Measurements from ENCODE around the gene AAMP. TPM values are rescaled to one million over a fixed set of nuclear protein-coding genes. Genes with fewer than 3 reads are reported as not detected.

AAMP gene
- total and polyA plus RNA-seq, 2 experiments from 2014 or later, result 90.8 to 203 TPM

DNA sequence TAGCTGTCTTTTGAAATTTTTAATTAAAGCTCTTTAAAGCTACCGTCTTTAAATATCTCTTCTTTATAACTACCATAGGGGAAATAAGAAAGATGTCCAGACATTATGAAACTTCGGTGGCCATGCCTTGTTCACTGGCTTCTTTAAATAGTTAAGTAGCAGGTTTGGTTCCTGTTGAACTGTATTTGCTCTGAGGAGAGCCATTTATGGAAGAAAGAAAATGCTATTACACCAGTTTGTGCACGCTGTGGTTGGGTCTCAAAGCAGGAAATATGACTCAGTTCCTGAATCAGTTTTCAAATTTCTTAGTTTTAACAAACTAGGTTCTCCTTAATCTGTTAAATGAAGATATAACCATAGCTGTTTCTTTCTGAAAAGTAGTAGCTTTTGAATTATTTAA, 40.7 kb downstream of the AAMP start:
- no peaks in the 10 kb centered on the region for H3K4me1 ChIP-seq (ENCODE audit: insufficient read depth)
- ATAC-seq (no peak), DNase-seq (ENCODE audit: low spot score) (no peak)
- TF ChIP-seq CREB1 (CRISPR knock-in tag; IDR thresholded peaks at IDR 0.05; ENCODE audit: low read depth) (no peak), ZNF331 (CRISPR knock-in tag; IDR thresholded peaks at IDR 0.05; ENCODE audit: low read depth) (no peak), NANOG (IDR thresholded peaks at IDR 0.05; ENCODE audit: borderline replicate concordance) (no peak), JUNB (IDR thresholded peaks at IDR 0.05; ENCODE audit: unreplicated experiment) (no peak), STAT1 (IDR thresholded peaks at IDR 0.05; ENCODE audit: unreplicated experiment) (no peak), EZH2 (IDR thresholded peaks at IDR 0.05; ENCODE audit: low read depth, unreplicated experiment) (no peak), ZNF114 (CRISPR knock-in tag; IDR thresholded peaks at IDR 0.05) (no peak)
- TF ChIP-seq, protein P1, sequence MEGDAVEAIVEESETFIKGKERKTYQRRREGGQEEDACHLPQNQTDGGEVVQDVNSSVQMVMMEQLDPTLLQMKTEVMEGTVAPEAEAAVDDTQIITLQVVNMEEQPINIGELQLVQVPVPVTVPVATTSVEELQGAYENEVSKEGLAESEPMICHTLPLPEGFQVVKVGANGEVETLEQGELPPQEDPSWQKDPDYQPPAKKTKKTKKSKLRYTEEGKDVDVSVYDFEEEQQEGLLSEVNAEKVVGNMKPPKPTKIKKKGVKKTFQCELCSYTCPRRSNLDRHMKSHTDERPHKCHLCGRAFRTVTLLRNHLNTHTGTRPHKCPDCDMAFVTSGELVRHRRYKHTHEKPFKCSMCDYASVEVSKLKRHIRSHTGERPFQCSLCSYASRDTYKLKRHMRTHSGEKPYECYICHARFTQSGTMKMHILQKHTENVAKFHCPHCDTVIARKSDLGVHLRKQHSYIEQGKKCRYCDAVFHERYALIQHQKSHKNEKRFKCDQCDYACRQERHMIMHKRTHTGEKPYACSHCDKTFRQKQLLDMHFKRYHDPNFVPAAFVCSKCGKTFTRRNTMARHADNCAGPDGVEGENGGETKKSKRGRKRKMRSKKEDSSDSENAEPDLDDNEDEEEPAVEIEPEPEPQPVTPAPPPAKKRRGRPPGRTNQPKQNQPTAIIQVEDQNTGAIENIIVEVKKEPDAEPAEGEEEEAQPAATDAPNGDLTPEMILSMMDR (conservative IDR thresholded peaks at IDR 0.05; ENCODE audit: low read depth in 2 of 2), result no peak
- TF ChIP-seq, protein P2, sequence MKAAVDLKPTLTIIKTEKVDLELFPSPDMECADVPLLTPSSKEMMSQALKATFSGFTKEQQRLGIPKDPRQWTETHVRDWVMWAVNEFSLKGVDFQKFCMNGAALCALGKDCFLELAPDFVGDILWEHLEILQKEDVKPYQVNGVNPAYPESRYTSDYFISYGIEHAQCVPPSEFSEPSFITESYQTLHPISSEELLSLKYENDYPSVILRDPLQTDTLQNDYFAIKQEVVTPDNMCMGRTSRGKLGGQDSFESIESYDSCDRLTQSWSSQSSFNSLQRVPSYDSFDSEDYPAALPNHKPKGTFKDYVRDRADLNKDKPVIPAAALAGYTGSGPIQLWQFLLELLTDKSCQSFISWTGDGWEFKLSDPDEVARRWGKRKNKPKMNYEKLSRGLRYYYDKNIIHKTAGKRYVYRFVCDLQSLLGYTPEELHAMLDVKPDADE (IDR thresholded peaks at IDR 0.05), result no peak
- TF ChIP-seq, protein P3, sequence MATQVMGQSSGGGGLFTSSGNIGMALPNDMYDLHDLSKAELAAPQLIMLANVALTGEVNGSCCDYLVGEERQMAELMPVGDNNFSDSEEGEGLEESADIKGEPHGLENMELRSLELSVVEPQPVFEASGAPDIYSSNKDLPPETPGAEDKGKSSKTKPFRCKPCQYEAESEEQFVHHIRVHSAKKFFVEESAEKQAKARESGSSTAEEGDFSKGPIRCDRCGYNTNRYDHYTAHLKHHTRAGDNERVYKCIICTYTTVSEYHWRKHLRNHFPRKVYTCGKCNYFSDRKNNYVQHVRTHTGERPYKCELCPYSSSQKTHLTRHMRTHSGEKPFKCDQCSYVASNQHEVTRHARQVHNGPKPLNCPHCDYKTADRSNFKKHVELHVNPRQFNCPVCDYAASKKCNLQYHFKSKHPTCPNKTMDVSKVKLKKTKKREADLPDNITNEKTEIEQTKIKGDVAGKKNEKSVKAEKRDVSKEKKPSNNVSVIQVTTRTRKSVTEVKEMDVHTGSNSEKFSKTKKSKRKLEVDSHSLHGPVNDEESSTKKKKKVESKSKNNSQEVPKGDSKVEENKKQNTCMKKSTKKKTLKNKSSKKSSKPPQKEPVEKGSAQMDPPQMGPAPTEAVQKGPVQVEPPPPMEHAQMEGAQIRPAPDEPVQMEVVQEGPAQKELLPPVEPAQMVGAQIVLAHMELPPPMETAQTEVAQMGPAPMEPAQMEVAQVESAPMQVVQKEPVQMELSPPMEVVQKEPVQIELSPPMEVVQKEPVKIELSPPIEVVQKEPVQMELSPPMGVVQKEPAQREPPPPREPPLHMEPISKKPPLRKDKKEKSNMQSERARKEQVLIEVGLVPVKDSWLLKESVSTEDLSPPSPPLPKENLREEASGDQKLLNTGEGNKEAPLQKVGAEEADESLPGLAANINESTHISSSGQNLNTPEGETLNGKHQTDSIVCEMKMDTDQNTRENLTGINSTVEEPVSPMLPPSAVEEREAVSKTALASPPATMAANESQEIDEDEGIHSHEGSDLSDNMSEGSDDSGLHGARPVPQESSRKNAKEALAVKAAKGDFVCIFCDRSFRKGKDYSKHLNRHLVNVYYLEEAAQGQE (IDR thresholded peaks at IDR 0.05; ENCODE audit: unreplicated experiment), result no peak
- TF ChIP-seq, protein P4, sequence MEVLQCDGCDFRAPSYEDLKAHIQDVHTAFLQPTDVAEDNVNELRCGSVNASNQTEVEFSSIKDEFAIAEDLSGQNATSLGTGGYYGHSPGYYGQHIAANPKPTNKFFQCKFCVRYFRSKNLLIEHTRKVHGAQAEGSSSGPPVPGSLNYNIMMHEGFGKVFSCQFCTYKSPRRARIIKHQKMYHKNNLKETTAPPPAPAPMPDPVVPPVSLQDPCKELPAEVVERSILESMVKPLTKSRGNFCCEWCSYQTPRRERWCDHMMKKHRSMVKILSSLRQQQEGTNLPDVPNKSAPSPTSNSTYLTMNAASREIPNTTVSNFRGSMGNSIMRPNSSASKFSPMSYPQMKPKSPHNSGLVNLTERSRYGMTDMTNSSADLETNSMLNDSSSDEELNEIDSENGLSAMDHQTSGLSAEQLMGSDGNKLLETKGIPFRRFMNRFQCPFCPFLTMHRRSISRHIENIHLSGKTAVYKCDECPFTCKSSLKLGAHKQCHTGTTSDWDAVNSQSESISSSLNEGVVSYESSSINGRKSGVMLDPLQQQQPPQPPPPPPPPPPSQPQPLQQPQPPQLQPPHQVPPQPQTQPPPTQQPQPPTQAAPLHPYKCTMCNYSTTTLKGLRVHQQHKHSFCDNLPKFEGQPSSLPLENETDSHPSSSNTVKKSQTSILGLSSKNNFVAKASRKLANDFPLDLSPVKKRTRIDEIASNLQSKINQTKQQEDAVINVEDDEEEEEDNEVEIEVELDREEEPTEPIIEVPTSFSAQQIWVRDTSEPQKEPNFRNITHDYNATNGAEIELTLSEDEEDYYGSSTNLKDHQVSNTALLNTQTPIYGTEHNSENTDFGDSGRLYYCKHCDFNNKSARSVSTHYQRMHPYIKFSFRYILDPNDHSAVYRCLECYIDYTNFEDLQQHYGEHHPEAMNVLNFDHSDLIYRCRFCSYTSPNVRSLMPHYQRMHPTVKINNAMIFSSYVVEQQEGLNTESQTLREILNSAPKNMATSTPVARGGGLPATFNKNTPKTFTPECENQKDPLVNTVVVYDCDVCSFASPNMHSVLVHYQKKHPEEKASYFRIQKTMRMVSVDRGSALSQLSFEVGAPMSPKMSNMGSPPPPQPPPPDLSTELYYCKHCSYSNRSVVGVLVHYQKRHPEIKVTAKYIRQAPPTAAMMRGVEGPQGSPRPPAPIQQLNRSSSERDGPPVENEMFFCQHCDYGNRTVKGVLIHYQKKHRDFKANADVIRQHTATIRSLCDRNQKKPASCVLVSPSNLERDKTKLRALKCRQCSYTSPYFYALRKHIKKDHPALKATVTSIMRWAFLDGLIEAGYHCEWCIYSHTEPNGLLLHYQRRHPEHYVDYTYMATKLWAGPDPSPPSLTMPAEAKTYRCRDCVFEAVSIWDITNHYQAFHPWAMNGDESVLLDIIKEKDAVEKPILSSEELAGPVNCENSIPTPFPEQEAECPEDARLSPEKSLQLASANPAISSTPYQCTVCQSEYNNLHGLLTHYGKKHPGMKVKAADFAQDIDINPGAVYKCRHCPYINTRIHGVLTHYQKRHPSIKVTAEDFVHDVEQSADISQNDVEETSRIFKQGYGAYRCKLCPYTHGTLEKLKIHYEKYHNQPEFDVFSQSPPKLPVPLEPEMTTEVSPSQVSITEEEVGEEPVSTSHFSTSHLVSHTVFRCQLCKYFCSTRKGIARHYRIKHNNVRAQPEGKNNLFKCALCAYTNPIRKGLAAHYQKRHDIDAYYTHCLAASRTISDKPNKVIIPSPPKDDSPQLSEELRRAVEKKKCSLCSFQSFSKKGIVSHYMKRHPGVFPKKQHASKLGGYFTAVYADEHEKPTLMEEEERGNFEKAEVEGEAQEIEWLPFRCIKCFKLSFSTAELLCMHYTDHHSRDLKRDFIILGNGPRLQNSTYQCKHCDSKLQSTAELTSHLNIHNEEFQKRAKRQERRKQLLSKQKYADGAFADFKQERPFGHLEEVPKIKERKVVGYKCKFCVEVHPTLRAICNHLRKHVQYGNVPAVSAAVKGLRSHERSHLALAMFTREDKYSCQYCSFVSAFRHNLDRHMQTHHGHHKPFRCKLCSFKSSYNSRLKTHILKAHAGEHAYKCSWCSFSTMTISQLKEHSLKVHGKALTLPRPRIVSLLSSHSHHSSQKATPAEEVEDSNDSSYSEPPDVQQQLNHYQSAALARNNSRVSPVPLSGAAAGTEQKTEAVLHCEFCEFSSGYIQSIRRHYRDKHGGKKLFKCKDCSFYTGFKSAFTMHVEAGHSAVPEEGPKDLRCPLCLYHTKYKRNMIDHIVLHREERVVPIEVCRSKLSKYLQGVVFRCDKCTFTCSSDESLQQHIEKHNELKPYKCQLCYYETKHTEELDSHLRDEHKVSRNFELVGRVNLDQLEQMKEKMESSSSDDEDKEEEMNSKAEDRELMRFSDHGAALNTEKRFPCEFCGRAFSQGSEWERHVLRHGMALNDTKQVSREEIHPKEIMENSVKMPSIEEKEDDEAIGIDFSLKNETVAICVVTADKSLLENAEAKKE (CRISPR knock-in tag; IDR thresholded peaks at IDR 0.05), result no peak
- H3K27me3 Mint-ChIP-seq (ENCODE audit: insufficient read depth, low read depth, poor library complexity), result no peaks in the 10 kb centered on the region
- H2AFZ ChIP-seq, result no peak overlapping the region
- H3K36me3 Mint-ChIP-seq (ENCODE audit: low read depth), result peaks cover 87% of the 10 kb centered on the region
- H3F3A ChIP-seq (replicated peaks; ENCODE audit: low read depth), result no peaks in the 10 kb centered on the region
- peaks cover 37% of the 10 kb centered on the region for H4K20me1 ChIP-seq (replicated peaks; ENCODE audit: insufficient read depth)
- H3K4me1 Mint-ChIP-seq, result no peaks in the 10 kb centered on the region
- H3K27ac Mint-ChIP-seq, result no peak overlapping the region
- no peak overlapping the region for H3K4me3 ChIP-seq
- H3K36me3 ChIP-seq (ENCODE audit: insufficient read depth), result peaks cover 53% of the 10 kb centered on the region
- no peaks in the 10 kb centered on the region for H3K27me3 ChIP-seq (ENCODE audit: insufficient read depth)
- no peak overlapping the region for H3K4me3 Mint-ChIP-seq
- H3K27ac ChIP-seq (ENCODE audit: low read depth), result peak overlapping the region; percentile 17; the same call in 1 of the 2 replicates
- H3K4me2 ChIP-seq, result no peak overlapping the region
- peaks cover 52% of the 10 kb centered on the region for H3K79me2 ChIP-seq (replicated peaks; ENCODE audit: insufficient read depth)
- no peaks in the 10 kb centered on the region for H3K9me3 Mint-ChIP-seq
- H3K9me2 ChIP-seq (ENCODE audit: insufficient read depth), result no peaks in the 10 kb centered on the region

All from GM23338 (cell line).